Fibroblast of lung (primary cell): Measurements from ENCODE around the gene ZDHHC14. TPM values are rescaled to one million over a fixed set of nuclear protein-coding genes. Genes with fewer than 3 reads are reported as not detected.
"Not testable (repeated sequence)": the region's sequence is repeated elsewhere in the genome, so short reads cannot be mapped to it uniquely, and the experiment has no call there.

Experiments used
- DNase-seq, 2 donors: peaks; one replicate each; pipeline versions ENCODE4 v3.0.0 to v3.0.0-alpha.2; 2010; ENCODE audit warnings: low read depth in 2 of 2
- H2AFZ ChIP-seq: 2 replicates; pipeline ENCODE4 v1.5.1; 2012; ENCODE audit warnings: low read length, control low read depth, inconsistent platforms
- H3K27ac ChIP-seq: 2 replicates; pipeline ENCODE4 v1.5.1; 2011; ENCODE audit warnings: low read length, control low read depth; ENCODE audit not compliant: insufficient read depth
- H3K27me3 ChIP-seq: 2 replicates; pipeline ENCODE4 v1.5.1; 2011; ENCODE audit warnings: mild to moderate bottlenecking, low read length; ENCODE audit not compliant: control insufficient read depth, insufficient read depth
- H3K36me3 ChIP-seq: 2 replicates; pipeline ENCODE4 v1.5.1; 2011; ENCODE audit warnings: low read length; ENCODE audit not compliant: control insufficient read depth, insufficient read depth
- H3K4me1 ChIP-seq: 2 replicates; pipeline ENCODE4 v1.5.1; 2011; ENCODE audit warnings: low read length; ENCODE audit not compliant: control insufficient read depth, insufficient read depth; ENCODE audit errors: extremely low read depth
- H3K4me2 ChIP-seq: 2 replicates; pipeline ENCODE4 v1.5.1; 2011; ENCODE audit warnings: low read length, control low read depth; ENCODE audit not compliant: insufficient read depth; ENCODE audit errors: extremely low read depth
- H3K4me3 ChIP-seq, 4 experiments: fragments of 200-600 bp in 1 of 4; sonication (generic) in 1 of 4; replicated peaks in 1 of 4; 2 replicates each; pipeline ENCODE4 v1.5.1; 2011 to 2016; ENCODE audit warnings: low read length in 4 of 4, low read depth in 3 of 4, mild to moderate bottlenecking in 3 of 4, control low read depth in 2 of 4, inconsistent platforms in 1 of 4, mixed read lengths in 1 of 4; ENCODE audit not compliant: insufficient read depth in 1 of 4; ENCODE audit errors: control extremely low read depth in 1 of 4
- H3K79me2 ChIP-seq: 2 replicates; pipeline ENCODE4 v1.5.1; 2012; ENCODE audit warnings: mild to moderate bottlenecking, low read length, inconsistent platforms; ENCODE audit not compliant: control insufficient read depth, insufficient read depth
- H3K9ac ChIP-seq: 2 replicates; pipeline ENCODE4 v1.5.1; 2011; ENCODE audit warnings: mild to moderate bottlenecking, low read length, control low read depth; ENCODE audit not compliant: insufficient read depth
- H3K9me3 ChIP-seq: 2 replicates; pipeline ENCODE4 v1.5.1; 2012; ENCODE audit warnings: low read depth, low read length; ENCODE audit not compliant: control insufficient read depth, insufficient read depth
- H4K20me1 ChIP-seq: 2 replicates; pipeline ENCODE4 v1.5.1; 2011; ENCODE audit warnings: low read length; ENCODE audit not compliant: control insufficient read depth, insufficient read depth; ENCODE audit errors: extremely low read depth
- EZH2 ChIP-seq: IDR thresholded peaks from 2 replicates; pipeline ENCODE4 v1.5.1; 2012; ENCODE audit warnings: low read length, control low read depth, mild to moderate bottlenecking; ENCODE audit errors: missing control alignments
- polyA plus RNA-seq, 2 donors: library from polyadenylated mRNA; depleted of rRNA in 1 of 2; stranded (reverse) in 1 of 2; unstranded in 1 of 2; fragments of >200 nt; gene quantifications; 2 replicates each; pipeline ENCODE4 v1.2.1, GENCODE V29; 2011 to 2012; ENCODE audit warnings: missing spikeins in 1 of 2
- total RNA-seq: library from RNA; depleted of rRNA; stranded (reverse); fragments of >200 nt; gene quantifications from 2 replicates; pipeline ENCODE4 v1.2.1, GENCODE V29; 2014
- TF ChIP-seq, protein P1 (sequence below), 2 donors: IDR thresholded peaks in 1 of 2; conservative IDR thresholded peaks in 1 of 2; 1 replicate in 1 of 2; 2 replicates in 1 of 2; pipeline ENCODE4 v1.5.1; 2011 to 2012; ENCODE audit warnings: low read length in 2 of 2, control low read depth in 1 of 2, inconsistent platforms in 1 of 2, low read depth in 1 of 2, mild to moderate bottlenecking in 1 of 2

Gene ZDHHC14
- total and polyA plus RNA-seq, 2 donors (not counting 1 experiment from before 2014, with no cell fraction given): 1.7 to 3.5 TPM

DNA sequence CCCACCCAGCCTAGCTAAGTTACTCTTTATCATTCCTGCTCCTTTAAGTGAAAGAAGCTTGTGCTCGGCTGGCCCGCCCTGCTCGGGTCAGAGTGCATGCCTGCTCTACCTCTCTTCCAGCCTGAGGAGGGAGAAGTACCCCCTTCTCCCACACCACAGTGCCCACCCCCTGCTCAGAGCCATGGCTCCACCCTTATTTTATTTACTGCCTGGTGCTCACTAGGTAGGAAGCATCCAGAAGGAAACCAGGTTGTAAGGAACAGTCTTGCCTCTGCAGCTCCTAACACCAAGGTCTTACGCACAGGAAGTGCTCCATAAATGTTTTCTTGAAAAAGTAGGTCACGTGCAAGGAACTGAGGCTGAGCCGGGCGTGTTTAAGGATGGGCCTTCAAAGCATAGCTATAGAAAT lies 336.4 kb downstream of the ZDHHC14 start:
- Histone ChIP-seq H3K79me2 (no peaks in the 10 kb centered on the region), H3K4me1 (peaks cover 4% of the 10 kb centered on the region), H3K36me3 (no peaks in the 10 kb centered on the region), H3K4me3 (no peak overlapping the region), H3K4me2 (no peak overlapping the region), H3K27me3 (peaks cover 7% of the 10 kb centered on the region), H2AFZ (no peak overlapping the region), H3K9me3 (no peaks in the 10 kb centered on the region), H3K9ac (no peak overlapping the region), H3K27ac (no peak overlapping the region), H4K20me1 (no peaks in the 10 kb centered on the region)
- TF ChIP-seq EZH2: no peak
- DNase-seq: no peak

GRCh38 chr6:157718503-157719187 lies 337.7 kb downstream of the ZDHHC14 start:
- Histone ChIP-seq H3K4me1 (peaks cover 4% of the 10 kb centered on the region), H3K4me2 (no peak overlapping the region), H3K27me3 (peaks cover 2% of the 10 kb centered on the region), H2AFZ (no peak overlapping the region), H3K27ac (no peak overlapping the region), H3K79me2 (no peaks in the 10 kb centered on the region), H3K4me3 (no peak overlapping the region), H4K20me1 (no peaks in the 10 kb centered on the region), H3K9ac (no peak overlapping the region), H3K9me3 (no peaks in the 10 kb centered on the region), H3K36me3 (no peaks in the 10 kb centered on the region)
- TF ChIP-seq EZH2: no peak
- TF ChIP-seq, protein P1, sequence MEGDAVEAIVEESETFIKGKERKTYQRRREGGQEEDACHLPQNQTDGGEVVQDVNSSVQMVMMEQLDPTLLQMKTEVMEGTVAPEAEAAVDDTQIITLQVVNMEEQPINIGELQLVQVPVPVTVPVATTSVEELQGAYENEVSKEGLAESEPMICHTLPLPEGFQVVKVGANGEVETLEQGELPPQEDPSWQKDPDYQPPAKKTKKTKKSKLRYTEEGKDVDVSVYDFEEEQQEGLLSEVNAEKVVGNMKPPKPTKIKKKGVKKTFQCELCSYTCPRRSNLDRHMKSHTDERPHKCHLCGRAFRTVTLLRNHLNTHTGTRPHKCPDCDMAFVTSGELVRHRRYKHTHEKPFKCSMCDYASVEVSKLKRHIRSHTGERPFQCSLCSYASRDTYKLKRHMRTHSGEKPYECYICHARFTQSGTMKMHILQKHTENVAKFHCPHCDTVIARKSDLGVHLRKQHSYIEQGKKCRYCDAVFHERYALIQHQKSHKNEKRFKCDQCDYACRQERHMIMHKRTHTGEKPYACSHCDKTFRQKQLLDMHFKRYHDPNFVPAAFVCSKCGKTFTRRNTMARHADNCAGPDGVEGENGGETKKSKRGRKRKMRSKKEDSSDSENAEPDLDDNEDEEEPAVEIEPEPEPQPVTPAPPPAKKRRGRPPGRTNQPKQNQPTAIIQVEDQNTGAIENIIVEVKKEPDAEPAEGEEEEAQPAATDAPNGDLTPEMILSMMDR (conservative IDR thresholded peaks at IDR 0.05 in 1 of 2, IDR thresholded peaks at IDR 0.05 in 1 of 2; ENCODE audit: low read depth in 1 of 2, low read length in 2 of 2): no peak
- DNase-seq: no peak

DNA sequence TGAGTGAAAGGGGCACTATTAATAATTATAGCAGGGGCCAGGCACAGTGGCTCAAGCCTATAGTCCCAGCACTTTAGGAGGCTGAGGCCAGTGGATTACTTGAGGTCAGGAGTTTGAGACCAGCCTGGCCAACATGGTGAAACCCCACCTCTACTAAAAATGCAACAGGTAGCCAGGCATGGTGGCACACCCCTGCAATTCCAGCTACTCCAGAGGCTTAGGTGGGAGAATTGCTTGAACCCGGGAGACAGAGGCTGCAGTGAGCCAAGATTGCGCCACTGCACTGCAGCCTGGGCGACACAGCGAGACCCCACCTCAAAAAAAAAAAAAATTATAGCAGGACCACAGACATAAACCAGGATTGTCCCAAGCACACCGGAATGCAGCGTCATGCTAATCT lies 340.0 kb downstream of the ZDHHC14 start:
- not testable (repeated sequence) for DNase-seq, H4K20me1 ChIP-seq, H2AFZ ChIP-seq, H3K9me3 ChIP-seq, H3K79me2 ChIP-seq, H3K4me3 ChIP-seq, H3K4me2 ChIP-seq, H3K36me3 ChIP-seq, H3K4me1 ChIP-seq, H3K27me3 ChIP-seq, H3K9ac ChIP-seq, H3K27ac ChIP-seq

- no peak for DNase-seq
- H3K36me3 ChIP-seq: no peaks in the 10 kb centered on the region
Observed at GRCh38 chr6:157721426-157721825, 340.4 kb downstream of the ZDHHC14 start.

More at GRCh38 chr6:157721426-157721825, 340.4 kb downstream of the ZDHHC14 start:
- Histone ChIP-seq H3K79me2 (no peaks in the 10 kb centered on the region), H3K4me3 (no peak overlapping the region), H3K9ac (no peak overlapping the region), H4K20me1 (no peaks in the 10 kb centered on the region), H3K27ac (no peak overlapping the region), H3K9me3 (no peaks in the 10 kb centered on the region), H2AFZ (no peak overlapping the region), H3K27me3 (peaks cover 6% of the 10 kb centered on the region), H3K4me2 (no peak overlapping the region), H3K4me1 (peaks cover 2% of the 10 kb centered on the region)
- no peak for TF ChIP-seq EZH2
- TF ChIP-seq, protein P1 (conservative IDR thresholded peaks at IDR 0.05 in 1 of 2, IDR thresholded peaks at IDR 0.05 in 1 of 2; ENCODE audit: low read depth in 1 of 2, low read length in 2 of 2): no peak
